Right ventricle myocardium inferior (tissue), 1 donor: ENCODE results near the gene FLNC. TPM values are rescaled to one million over a fixed set of nuclear protein-coding genes. Genes with fewer than 3 reads are reported as not detected.

ENCODE experiments used
- ATAC-seq: fragments of 200-7000 bp; cut with Tn5 transposase; one replicate; pipeline ENCODE4 v1.9.1; 2020; ENCODE audit warnings: mild to moderate bottlenecking, moderate library complexity
- DNase-seq: peaks from one replicate; pipeline ENCODE4 v3.0.0; 2021; ENCODE audit errors: missing footprints
- intact Hi-C: fragments of 100-400 bp; cut with DNase I; formaldehyde crosslinking; loops from one replicate; pipeline ENCODE4 v1.11.0; 2022
- total RNA-seq: library from RNA; stranded (reverse); fragmentation: NEBNext Ultra II Directional; extraction: Animal tissue kit (Norgen Biotek cat#: 25700); gene quantifications from one replicate; pipeline ENCODE4 v1.2.1, GENCODE V29; 2021
- donor health status: DM: no; HTN: yes; CAD: no; lungs with severe emphysema.

The FLNC gene
- total RNA-seq, 1 donor from 2014 or later, result 905 TPM

DNA sequence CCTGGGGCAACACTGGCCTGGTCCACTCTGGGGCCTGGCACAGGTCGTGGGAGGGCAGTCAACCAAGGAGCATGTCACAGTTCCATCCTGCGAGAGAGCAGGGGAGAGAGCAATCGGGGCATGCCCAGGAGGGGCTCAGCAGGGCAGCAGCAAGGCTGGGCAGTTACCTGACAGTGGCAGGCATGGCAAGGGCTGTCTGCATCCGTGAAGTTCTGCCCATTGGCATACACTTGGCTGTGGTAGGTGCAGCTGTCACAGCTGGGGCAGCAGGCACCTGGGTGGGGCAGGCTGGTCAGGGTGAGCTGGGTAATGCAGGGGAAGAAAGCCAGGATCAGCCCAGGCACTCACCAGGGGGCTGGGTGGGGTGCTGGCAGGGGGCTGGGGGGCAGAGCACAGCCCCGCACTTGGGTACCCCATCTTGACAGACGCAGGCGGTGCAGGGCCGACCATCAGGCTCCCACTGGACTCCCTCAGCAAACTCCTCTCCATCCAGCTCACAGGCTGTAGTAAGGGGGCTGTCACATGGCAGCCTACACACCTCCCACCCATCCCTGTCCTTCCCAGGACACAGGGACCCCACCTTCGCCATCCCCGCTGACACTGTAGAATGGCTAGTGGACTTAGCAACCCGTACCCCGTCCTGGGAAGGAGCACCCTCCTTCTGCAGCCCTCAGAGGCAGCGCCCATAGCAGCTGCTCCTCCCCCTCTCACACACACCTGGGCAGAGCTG lies 62.5 kb downstream of the FLNC start:
- intact Hi-C loops, result loop anchor here (5.0 kb wide), 1 partner anchor 300 kb away; no protein-coding TSS in a partner anchor
- ATAC-seq (no peak), DNase-seq (peak; percentile 13)

DNA sequence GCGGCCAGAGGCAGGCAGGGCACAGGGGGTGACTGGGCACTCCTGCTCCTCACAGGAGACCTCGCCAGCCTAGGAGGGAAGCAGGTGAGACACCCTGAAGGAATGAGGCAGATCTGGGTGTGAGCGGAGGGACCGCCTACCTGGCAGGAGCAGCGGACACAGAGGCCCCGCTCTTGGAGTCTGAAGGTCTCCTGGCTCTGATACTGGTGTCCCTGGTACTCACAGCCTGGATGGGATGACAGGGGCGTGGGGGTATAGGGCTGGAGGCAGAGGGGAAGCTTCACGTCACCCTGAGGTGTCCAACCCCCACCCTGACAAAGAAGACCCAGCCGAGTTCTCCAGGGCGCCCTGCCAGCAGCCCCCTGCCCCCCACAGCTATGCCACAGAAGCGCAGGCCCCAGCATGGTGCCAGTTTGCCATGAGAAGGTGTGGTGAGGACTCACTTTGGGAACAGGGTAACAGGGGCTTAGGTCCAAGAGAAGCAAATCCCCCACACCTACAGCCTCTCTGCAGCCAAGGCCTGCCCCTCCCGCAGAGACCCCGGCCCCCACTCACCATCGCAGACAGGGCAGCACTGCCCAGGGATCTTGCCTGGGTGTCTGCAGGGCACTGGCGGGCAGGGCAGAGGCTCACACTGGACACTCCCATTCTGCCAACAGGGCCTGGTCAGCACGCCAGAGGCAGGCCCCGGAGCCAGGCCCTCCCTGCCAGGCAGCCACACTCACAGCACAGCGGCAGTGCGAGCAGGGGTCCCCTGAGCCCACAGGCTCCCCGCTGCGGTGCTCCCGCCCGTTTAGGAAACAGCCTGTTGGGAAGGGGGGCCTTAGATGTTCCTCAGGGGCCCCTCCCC lies 63.3 kb downstream of the FLNC start:
- DNase-seq (peak; percentile 60), ATAC-seq (no peak)
- intact Hi-C loops, result loop anchor here (5.0 kb wide), 1 partner anchor 299 kb away; no protein-coding TSS in a partner anchor

DNA sequence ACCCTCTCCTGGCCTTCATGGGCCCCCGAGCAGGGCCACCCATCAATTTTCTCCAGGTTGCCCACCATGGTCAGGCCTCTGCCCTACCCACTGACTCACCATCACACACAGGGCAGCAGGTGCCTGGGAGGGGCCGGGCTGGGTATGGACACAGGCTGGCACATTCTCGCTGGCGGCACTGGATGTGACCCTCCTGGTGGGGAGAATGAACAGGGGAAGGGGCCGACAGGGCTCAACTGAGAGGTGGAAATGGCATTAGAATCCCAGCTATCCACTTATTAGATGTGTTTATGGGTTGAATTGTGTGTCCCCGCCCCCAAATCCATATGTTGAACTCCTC lies 63.9 kb downstream of the FLNC start:
- no peak for ATAC-seq
- DNase-seq, result peak; percentile 60
- intact Hi-C loops, result loop anchor here (5.0 kb wide), 1 partner anchor 298 kb away; no protein-coding TSS in a partner anchor

DNA sequence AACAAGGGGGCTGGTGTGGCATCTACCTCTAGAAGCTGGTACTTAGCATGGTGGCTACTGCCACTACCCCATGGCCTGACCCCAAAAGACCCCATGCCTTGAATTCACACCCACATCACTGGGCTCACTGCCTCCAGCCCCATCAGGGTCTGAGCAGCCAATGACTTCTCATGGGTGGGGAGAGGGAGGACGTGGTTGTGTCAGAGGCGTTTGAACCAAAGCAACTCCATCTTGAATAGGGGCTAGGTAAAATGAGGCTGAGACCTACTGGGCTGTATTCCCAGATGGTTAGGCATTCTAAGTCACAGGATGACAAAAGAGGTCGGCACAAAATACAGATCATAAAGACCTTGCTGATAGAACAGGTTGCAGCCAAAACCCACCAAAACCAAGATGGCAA lies 65.1 kb downstream of the FLNC start:
- intact Hi-C loops, result no loop called here
- DNase-seq, result peak; percentile 13

DNA sequence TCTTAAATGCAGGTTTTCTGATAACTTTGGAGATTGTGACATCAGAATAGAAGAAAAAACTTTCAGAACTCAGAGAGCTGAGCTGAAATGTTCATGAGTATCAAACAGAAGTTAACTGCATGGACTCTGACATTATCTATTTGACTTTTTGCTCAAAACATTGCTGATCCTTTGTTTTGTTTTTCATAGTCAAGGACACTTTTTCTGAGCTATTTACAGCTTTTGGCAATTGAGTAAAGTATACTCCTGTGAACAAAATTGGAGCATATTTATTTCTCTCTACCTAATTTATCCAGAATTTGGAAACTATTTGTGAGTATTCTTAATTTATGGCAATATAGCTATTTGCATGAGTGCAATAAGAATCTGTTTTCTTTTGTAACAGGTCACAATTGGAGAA lies 69.2 kb downstream of the FLNC start:
- DNase-seq, result no peak
- intact Hi-C loops, result no loop called here
- ATAC-seq, result no peak

More for the DNA sequence above, 65.1 kb downstream of the FLNC start:
- no peak for ATAC-seq

DNA sequence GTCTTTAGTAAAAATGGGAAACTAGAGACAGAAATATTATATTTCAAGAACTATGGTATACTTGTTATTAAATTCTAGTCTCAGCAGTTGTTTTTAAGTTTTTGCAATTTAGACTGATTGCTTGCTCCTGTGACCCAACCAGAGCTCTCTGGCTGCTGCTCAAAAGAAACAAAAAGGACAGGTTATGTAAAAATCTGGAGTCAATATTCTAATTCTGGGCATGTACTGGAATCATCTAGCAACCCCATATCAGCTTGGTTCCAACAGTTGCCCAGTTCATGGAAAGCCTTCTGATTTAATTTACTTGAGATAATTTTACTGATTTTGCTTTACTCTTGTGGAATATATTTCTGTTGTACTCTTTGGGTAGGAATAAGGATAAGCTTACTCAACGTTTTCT lies 70.0 kb downstream of the FLNC start:
- DNase-seq (no peak), ATAC-seq (no peak)
- intact Hi-C loops, result loop anchor here (5.0 to 10.0 kb wide), 2 partner anchors 192 to 315 kb away; no protein-coding TSS in a partner anchor

DNA sequence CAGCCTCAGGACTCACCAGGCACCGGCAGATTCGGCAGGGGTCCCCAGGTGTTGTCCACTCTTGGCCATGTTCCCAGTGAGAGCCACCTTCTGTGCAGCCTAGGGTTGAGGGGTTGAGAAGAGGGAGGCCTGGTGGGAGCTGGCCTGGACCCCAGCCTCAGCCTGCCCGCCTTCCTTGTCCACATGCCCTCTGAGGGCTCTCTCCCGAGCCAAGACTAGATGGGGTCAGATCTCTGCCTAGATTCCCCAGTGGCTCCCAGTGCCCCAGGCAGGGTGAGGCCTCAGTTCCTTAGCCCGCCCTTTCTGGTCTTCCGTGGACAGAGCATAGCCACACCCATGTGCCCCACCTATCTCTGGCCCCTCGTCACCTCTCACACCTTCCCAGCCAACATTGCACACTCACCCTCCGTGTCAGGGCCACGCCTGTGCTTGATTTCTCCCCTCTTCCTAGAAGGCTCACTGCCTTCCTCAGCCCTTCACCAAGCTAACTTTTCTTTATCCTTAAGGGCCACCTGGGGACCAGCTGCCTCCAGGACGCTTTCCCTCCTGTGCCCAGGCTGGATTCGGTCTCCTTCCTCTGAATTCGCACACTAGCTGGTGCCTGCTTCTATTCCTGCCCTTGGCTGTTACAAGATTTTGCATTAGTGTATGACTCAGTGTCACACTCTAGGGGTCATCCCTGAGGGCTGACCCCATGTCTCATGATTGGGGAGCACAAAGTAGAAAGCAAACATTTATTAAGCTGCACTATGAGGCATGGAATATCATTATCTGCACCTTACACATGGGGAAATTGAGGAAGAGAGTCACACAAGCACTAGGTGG lies 72.8 kb downstream of the FLNC start:
- peak; percentile 60 for DNase-seq
- intact Hi-C loops, result loop anchor here (5.0 to 10.0 kb wide), 2 partner anchors 189 to 312 kb away; no protein-coding TSS in a partner anchor
- ATAC-seq, result no peak

DNA sequence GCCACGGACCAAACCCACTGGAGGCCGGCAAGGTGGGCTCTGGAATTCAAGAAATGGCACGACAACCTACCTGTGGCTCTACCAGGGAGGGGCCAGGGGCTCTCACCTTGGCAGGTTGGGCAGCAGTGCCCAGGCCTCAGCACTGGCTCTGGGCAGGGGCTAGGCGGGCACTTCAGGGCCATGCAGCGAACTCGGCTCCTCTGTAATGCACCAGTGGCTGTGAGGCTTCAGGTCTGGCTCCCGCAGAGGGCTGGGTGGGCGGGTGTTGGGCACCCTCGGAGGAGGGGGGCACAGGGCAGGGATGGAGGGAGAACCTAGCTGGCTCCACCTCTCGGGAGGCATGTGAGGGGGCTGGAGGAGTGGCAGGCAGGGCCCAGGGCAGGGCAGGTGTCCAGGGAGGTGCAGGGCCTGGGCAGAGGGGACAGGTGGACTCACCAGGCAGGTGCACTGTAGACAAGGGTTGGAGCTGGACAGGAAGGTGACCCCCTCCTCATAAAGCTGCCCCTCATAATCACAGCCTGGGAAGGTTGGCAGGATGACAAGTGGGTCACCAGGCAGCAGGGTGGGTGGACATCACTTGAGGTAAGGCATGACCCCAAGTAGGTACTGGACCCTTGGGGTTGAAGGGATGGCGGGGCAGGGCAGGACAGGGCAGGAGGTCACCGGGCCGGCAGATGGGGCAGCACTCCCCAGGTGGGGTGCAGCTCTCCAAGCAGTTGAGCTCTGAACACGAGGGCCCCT lies 73.6 kb downstream of the FLNC start:
- intact Hi-C loops, result loop anchor here (5.0 to 10.0 kb wide), 2 partner anchors 189 to 311 kb away; no protein-coding TSS in a partner anchor
- DNase-seq (peak; percentile 14), ATAC-seq (no peak)

DNA sequence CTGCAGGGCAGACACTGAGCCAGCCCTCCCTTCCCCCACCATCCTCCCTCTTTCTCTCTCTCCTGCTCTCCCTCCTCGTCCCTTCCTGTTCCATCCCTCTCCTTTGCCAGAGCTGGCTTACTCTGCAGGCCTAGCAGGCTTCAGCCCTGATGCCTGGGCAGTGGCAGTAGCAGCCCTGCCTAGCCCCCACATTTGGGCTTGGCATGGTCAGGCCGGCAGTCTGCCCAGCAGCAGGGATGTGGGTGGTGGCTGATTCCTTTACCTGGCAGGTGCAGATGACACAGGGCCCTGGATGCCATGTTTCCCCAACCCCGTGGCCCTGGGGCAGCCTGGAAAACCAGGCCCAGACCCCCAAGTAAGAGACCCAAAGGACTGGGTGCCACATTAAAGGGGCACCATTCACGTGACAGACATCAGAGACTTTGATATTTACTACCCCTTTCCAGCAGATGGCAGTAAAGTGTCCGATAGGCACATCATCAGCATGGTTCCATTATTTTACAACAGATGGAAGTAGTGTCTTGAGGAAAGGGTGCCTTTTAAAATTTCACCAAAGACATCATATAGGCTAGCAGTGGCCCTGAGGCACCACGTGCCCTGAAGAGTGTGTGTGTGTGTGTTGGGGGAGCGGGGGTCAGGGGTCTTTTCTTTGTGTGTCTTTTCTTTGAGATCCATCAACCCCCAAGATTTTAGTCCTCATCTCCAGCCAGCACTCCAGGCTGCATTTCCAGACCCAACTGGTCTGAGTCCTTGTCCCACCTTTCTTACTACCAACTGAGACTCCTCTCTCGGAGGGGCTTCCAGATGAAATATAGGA lies 74.4 kb downstream of the FLNC start:
- intact Hi-C loops, result loop anchor here (5.0 to 10.0 kb wide), 2 partner anchors 188 to 310 kb away; no protein-coding TSS in a partner anchor
- DNase-seq (peak; percentile 25), ATAC-seq (peak; percentile 38)

DNA sequence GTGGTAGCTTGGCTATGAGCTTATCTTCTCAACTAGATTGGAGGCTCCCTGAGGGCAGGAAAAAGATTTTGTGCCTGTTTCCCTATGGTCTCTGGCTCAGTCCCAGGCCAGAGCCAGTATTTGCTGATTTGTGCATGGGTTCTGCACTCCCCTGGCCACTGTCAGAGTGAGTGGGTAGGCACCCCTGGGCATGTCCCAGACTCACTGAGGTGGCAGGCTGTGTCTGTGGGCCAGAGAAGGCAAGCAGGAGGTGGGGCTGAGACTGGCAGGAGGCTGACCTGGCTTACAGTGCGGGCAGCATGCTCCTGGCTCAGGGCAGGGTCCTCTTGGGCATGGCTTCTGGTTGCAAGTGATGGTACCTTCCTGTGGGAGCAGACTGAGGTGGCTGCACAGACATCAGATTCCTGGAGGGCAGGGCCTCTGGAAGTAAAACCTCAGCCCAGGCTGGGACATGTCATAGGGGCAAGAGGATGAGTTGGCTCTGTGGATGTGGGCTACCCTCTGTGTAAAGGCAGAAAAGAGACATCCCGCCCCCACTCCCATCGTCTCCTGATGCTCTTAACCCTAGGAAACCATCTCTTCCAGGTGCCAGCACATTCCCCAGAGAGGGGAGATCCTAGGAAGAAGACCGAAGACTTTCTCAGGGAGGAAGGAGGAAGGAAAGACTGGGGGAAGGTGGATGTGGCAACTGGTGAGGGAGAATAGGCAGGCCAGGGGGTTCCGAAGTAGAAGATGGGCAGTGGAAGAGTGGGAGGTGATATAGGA lies 76.0 kb downstream of the FLNC start:
- intact Hi-C loops, result loop anchor here (10.0 kb wide), 1 partner anchor 309 kb away; no protein-coding TSS in a partner anchor
- DNase-seq, result peak; percentile 15
- ATAC-seq, result no peak

DNA sequence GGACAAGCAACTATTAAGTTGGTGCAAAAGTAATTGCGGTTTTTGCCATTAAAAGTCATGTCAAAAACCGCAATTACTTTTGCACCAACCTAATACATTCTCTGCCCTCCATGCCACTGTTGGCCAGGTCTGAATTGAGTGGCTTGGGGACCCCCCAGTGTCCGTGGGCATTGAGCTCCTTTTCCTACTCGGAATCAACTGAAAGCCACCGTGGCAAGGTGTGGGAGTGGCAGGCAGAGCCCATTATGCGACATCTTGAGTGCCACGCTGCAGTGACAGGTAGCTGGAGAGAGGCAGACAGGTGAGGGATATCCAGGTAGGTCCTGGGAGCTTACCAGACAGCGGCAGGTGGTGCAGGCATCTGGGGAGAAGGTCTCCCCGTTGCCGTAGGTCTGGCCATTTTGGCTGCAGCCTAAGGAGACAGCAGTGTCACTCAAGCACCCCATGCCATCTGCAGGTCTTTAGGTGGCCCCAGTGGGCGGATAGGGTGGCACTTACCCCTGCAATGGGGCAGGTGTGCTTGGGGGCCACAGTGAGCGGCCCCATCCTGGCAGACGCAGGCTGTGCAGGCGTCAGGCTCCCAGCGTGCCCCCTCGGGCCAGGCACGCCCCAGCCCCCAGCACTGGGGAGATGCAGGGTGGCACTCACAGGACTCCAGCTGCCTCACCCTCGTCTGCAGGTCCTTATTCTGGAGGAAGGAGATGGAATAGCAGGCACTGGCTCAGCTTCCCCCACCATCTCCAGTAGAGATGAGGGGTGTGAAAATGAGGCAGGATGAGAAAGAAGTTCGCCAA lies 76.8 kb downstream of the FLNC start:
- intact Hi-C loops, result loop anchor here (10.0 kb wide), 1 partner anchor 308 kb away; no protein-coding TSS in a partner anchor
- ATAC-seq (no peak), DNase-seq (peak; percentile 46)

Other genes starting within 250 kb of the FLNC start
- 1.8 TPM for gene GARIN1A, start 158.1 kb upstream of the FLNC start, total RNA-seq
- gene CALU, start 91.0 kb upstream of the FLNC start, total RNA-seq, result 183 TPM
- not detected for gene OPN1SW, start 54.6 kb upstream of the FLNC start, total RNA-seq
- gene CCDC136, start 38.4 kb upstream of the FLNC start, total RNA-seq, result 6.3 TPM
- 128 TPM for gene ATP6V1F, start 32.5 kb downstream of the FLNC start, total RNA-seq
- 0.11 TPM for gene KCP, start 80.3 kb downstream of the FLNC start, total RNA-seq
- 3.3 TPM for gene IRF5, start 107.5 kb downstream of the FLNC start, total RNA-seq
- gene TNPO3, start 224.7 kb downstream of the FLNC start, total RNA-seq, result 36.0 TPM